HG03045 (cell line): ENCODE data around the gene PEPD.

Source experiments
- ATAC-seq: cut with Tn5 transposase; IDR thresholded peaks from one replicate; pipeline ENCODE4 v1.9.1; 2021; ENCODE audit warnings: mild to moderate bottlenecking, moderate library complexity; ENCODE audit not compliant: unreplicated experiment

Gene PEPD

GRCh38 chr19:33512580-33513137, 8.9 kb downstream of the PEPD start:
- no peak for ATAC-seq

- no peak for ATAC-seq
Measured at GRCh38 chr19:33512021-33512420, 9.6 kb downstream of the PEPD start.

GRCh38 chr19:33511346-33511745, 10.2 kb downstream of the PEPD start:
- no peak for ATAC-seq

- ATAC-seq = no peak
Measured at GRCh38 chr19:33510462-33511194, 11.0 kb downstream of the PEPD start.

GRCh38 chr19:33509774-33510173, 11.8 kb downstream of the PEPD start:
- ATAC-seq = no peak

GRCh38 chr19:33508941-33509614, 12.5 kb downstream of the PEPD start:
- no peak for ATAC-seq

- no peak for ATAC-seq
Measured at GRCh38 chr19:33508431-33508830, 13.2 kb downstream of the PEPD start.

GRCh38 chr19:33508009-33508408, 13.6 kb downstream of the PEPD start:
- no peak for ATAC-seq

- ATAC-seq = no peak
Measured at GRCh38 chr19:33507021-33507956, 14.3 kb downstream of the PEPD start.

- ATAC-seq = no peak
Measured at GRCh38 chr19:33506498-33506897, 15.1 kb downstream of the PEPD start.

GRCh38 chr19:33505823-33506222, 15.8 kb downstream of the PEPD start:
- ATAC-seq = no peak

- no peak for ATAC-seq
Measured at GRCh38 chr19:33505148-33505547, 16.4 kb downstream of the PEPD start.

GRCh38 chr19:33504058-33504444, 17.5 kb downstream of the PEPD start:
- ATAC-seq = no peak

- ATAC-seq = no peak
Measured at GRCh38 chr19:33503433-33504057, 18.0 kb downstream of the PEPD start.

- ATAC-seq = no peak
Measured at GRCh38 chr19:33503030-33503429, 18.6 kb downstream of the PEPD start.

GRCh38 chr19:33502521-33502920, 19.1 kb downstream of the PEPD start:
- no peak for ATAC-seq

- ATAC-seq = no peak
Measured at GRCh38 chr19:33501693-33502356, 19.8 kb downstream of the PEPD start.

- ATAC-seq = no peak
Measured at GRCh38 chr19:33500991-33501390, 20.6 kb downstream of the PEPD start.

GRCh38 chr19:33500586-33500985, 21.0 kb downstream of the PEPD start:
- ATAC-seq = no peak
